K562 (cell line): ENCODE results near the gene LTN1.

ENCODE experiments used
- CBX1 ChIP-seq: sonication (generic); IDR thresholded peaks from 2 replicates; pipeline ENCODE4 v1.6.1; 2016; ENCODE audit warnings: antibody characterized with exemption, low read depth, mild to moderate bottlenecking
- CTCF ChIP-seq, 3 experiments: IDR thresholded peaks in 2 of 3; conservative IDR thresholded peaks in 1 of 3; 2 replicates each; pipeline ENCODE4 v1.5.1; 2011 to 2012; ENCODE audit warnings: low read length in 3 of 3, mild to moderate bottlenecking in 3 of 3, control low read depth in 2 of 3, improper control_type of control experiment in 1 of 3, inconsistent platforms in 1 of 3, low read depth in 1 of 3, mixed read lengths in 1 of 3, moderate library complexity in 1 of 3; ENCODE audit not compliant: insufficient read depth in 2 of 3
- POLR2AphosphoS5 ChIP-seq: IDR thresholded peaks from 2 replicates; pipeline ENCODE4 v1.6.1; 2011; ENCODE audit warnings: mild to moderate bottlenecking, low read depth, low read length, moderate library complexity; ENCODE audit not compliant: control insufficient read depth, insufficient read depth

- TF ChIP-seq CTCF (IDR thresholded peaks at IDR 0.05 in 2 of 3, conservative IDR thresholded peaks at IDR 0.05 in 1 of 3; ENCODE audit: insufficient read depth in 2 of 3, low read depth in 1 of 3, low read length in 3 of 3) (no peak), POLR2AphosphoS5 (no peak), CBX1 (no peak)
Measured at GRCh38 chr21:29030909-29031308, 38.2 kb upstream of the LTN1 start.
